Prostate gland (tissue), 2 donors: ENCODE measurements around the gene OR1L6. TPM values are rescaled to one million over a fixed set of nuclear protein-coding genes. Genes with fewer than 3 reads are reported as not detected.

ENCODE experiments used
- DNase-seq: peaks from one replicate; pipeline ENCODE4 v3.0.0-alpha.2; 2019; ENCODE audit warnings: low spot score
- H3K27ac ChIP-seq, 2 donors: fragments of 200-600 bp; sonication (generic); 2 replicates each; pipeline ENCODE4 v1.5.1; 2017 to 2019
- H3K27me3 ChIP-seq: fragments of 200-600 bp; sonication (generic); replicated peaks from 2 replicates; pipeline ENCODE4 v1.5.1; 2019; ENCODE audit not compliant: insufficient read depth
- H3K36me3 ChIP-seq, 2 donors: fragments of 200-600 bp; sonication (generic); 1 replicate in 1 of 2; 2 replicates in 1 of 2; pipeline versions ENCODE4 v1.5.1 to v1.8.1; 2017 to 2019
- H3K4me1 ChIP-seq: fragments of 200-600 bp; sonication (generic); replicated peaks from 2 replicates; pipeline ENCODE4 v1.5.1; 2019
- H3K4me3 ChIP-seq, 2 donors: fragments of 200-600 bp; sonication (generic); 2 replicates each; pipeline ENCODE4 v1.5.1; 2017 to 2019
- H3K9me3 ChIP-seq: fragments of 200-600 bp; sonication (generic); 2 replicates; pipeline ENCODE4 v1.5.1; 2017
- POLR2A ChIP-seq: fragments of 450-650 bp; IDR thresholded peaks from one replicate; pipeline ENCODE4 v1.6.1; 2016; ENCODE audit warnings: antibody characterized with exemption, mild to moderate bottlenecking
- POLR2AphosphoS5 ChIP-seq: sonication (generic); formaldehyde crosslinking; IDR thresholded peaks from one replicate; pipeline ENCODE4 v1.6.1; 2017; ENCODE audit warnings: antibody characterized with exemption
- WGBS: methylation state at CpG from one replicate; pipeline ENCODE4 v1.1.5; 2018; 5-methylcytosine and 5-hydroxymethylcytosine counted together
- intact Hi-C: fragments of 100-400 bp; cut with DNase I; formaldehyde crosslinking; loops from one replicate; pipeline ENCODE4 v1.14.2; 2022
- total RNA-seq, 2 donors: library from RNA; depleted of rRNA; stranded (reverse); fragments of >200 nt; gene quantifications; one replicate each; pipeline ENCODE4 v1.1.0, GENCODE V29; 2016
- TF ChIP-seq, protein P1 (sequence below), 4 experiments: fragments of 200-600 bp in 2 of 4; fragments of 450-650 bp in 2 of 4; sonication (generic) in 2 of 4; IDR thresholded peaks; 1 replicate in 3 of 4; 2 replicates in 1 of 4; pipeline ENCODE4 v1.5.1; 2016 to 2019; ENCODE audit warnings: antibody characterized with exemption in 4 of 4, mild to moderate bottlenecking in 2 of 4, moderate library complexity in 2 of 4

Gene OR1L6
- total RNA-seq, 2 donors from 2014 or later: not detected

DNA sequence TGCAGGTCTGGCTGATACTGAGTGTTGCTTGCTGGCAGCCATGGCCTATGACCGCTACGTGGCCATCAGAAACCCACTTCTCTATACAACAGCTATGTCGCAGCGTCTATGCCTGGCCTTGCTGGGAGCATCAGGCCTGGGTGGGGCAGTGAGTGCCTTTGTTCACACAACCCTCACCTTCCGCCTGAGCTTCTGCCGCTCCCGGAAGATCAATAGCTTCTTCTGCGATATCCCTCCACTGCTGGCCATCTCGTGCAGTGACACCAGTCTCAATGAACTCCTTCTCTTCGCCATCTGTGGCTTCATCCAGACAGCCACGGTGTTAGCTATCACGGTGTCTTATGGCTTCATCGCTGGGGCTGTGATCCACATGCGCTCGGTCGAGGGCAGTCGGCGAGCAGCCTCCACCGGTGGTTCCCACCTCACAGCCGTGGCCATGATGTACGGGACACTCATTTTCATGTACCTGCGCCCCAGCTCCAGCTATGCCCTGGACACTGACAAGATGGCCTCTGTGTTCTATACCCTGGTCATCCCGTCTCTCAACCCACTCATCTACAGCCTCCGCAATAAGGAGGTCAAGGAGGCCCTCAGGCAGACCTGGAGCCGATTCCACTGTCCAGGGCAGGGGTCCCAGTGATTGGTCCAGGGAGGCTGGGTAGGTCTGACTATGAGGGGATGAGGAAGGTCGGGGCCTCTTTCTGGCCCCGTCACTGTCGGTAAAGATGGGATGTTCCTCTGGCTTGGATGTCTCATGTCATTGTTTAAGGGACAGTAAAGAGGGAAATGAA, 47.3 kb downstream of the OR1L6 start:
- Histone ChIP-seq H3K36me3 (no peaks in the 10 kb centered on the region), H3K4me3 (no peak overlapping the region), H3K4me1 (no peaks in the 10 kb centered on the region), H3K27ac (no peak overlapping the region), H3K27me3 (no peaks in the 10 kb centered on the region), H3K9me3 (no peaks in the 10 kb centered on the region)
- TF ChIP-seq POLR2A (no peak), POLR2AphosphoS5 (no peak)
- TF ChIP-seq, protein P1, sequence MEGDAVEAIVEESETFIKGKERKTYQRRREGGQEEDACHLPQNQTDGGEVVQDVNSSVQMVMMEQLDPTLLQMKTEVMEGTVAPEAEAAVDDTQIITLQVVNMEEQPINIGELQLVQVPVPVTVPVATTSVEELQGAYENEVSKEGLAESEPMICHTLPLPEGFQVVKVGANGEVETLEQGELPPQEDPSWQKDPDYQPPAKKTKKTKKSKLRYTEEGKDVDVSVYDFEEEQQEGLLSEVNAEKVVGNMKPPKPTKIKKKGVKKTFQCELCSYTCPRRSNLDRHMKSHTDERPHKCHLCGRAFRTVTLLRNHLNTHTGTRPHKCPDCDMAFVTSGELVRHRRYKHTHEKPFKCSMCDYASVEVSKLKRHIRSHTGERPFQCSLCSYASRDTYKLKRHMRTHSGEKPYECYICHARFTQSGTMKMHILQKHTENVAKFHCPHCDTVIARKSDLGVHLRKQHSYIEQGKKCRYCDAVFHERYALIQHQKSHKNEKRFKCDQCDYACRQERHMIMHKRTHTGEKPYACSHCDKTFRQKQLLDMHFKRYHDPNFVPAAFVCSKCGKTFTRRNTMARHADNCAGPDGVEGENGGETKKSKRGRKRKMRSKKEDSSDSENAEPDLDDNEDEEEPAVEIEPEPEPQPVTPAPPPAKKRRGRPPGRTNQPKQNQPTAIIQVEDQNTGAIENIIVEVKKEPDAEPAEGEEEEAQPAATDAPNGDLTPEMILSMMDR (IDR thresholded peaks at IDR 0.05): no peak
- 96% methylated on average over 28 of the region's 28 CpGs for WGBS
- DNase-seq: no peak
- intact Hi-C loops: no loop called here

DNA sequence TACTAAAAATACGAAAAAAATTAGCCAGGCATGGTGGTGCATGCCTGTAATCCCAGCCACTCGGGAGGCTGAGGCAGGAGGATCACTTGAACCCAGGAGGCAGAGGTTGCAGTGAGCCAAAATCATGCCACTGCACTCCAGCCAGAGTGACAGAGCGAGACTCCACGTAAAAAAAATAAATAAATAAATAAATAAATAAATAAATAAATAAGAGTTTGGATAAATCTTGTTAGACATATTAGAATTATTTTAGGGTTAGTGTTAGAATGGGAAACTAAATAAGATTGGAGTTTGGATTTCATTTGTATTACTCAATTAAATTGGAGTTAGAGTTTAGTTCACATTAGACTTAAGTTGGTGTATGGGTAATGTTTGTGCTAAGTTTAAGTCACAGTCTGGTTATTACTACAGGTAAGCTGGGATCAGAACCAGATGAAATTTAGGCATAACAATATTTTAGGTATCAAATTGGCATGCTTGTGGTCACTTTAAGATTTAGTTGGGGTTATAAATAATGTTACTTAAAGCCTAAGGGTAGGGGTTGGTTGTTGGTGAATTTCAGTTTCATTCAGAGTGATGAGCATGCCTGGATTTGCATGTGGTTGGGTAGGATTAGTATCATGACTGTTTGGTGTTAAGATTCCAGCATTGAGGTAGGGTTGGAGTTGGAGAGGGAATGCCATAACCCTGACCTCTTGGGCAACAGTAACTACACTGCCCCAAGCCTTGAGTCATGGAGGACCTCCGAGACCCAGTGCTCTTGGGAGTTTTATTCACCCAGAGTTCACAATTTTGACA, 50.0 kb downstream of the OR1L6 start:
- WGBS: 92% methylated on average over 5 of the region's 5 CpGs
- no peaks in the 10 kb centered on the region for H3K36me3 ChIP-seq
- DNase-seq: no peak
- H3K27ac ChIP-seq: no peak overlapping the region
- intact Hi-C loops: no loop called here
- TF ChIP-seq, protein P1 (IDR thresholded peaks at IDR 0.05): no peak
- no peak for TF ChIP-seq POLR2AphosphoS5
- no peak for TF ChIP-seq POLR2A
- H3K9me3 ChIP-seq: no peaks in the 10 kb centered on the region
- no peaks in the 10 kb centered on the region for H3K4me1 ChIP-seq
- no peaks in the 10 kb centered on the region for H3K27me3 ChIP-seq
- H3K4me3 ChIP-seq: no peak overlapping the region

DNA sequence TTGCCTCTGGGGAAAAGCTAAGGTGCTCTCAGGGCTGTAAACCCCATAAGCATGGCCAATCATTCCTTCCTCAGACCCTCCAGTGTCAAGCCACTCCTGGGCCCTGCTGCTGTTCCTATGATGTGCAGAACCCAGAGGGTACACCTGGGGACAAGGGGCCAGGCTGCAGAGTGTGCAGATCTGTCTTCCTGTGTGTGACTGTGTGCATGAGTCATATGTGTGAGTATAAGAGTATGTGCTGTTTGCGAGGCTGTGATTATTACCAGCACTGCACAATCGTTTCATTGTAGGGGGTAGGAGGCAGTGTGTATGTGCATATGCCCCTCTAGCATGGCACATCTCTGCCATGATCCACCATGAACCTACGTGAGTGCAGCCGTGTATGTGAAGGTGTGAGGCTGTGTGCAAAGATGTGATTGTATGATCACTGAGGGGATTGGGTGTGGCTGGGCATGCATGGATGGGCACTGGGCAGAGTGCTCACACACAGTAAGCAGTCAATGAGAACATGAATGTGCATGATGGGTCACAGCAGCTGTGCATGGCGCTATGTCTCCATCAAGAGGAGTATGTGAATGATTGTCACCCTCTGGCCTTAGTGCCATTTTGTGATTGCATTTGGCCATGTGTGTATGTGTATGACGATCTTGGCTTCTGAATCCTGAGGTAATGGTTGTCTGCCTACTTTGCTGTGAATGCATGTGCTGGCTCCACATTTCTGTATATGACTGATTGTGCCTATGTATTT, 55.4 kb downstream of the OR1L6 start:
- Histone ChIP-seq H3K4me1 (no peaks in the 10 kb centered on the region), H3K4me3 (no peak overlapping the region), H3K9me3 (no peaks in the 10 kb centered on the region), H3K27ac (no peak overlapping the region), H3K27me3 (no peaks in the 10 kb centered on the region), H3K36me3 (no peaks in the 10 kb centered on the region)
- DNase-seq: no peak
- intact Hi-C loops: no loop called here
- WGBS: 82% methylated on average over 6 of the region's 6 CpGs
- TF ChIP-seq POLR2A: no peak
- TF ChIP-seq, protein P1 (IDR thresholded peaks at IDR 0.05): no peak
- TF ChIP-seq POLR2AphosphoS5: no peak

Other genes with a start within 250 kb of the OR1L6 start
- not detected for gene OR1J2, start 231.5 kb upstream of the OR1L6 start, total RNA-seq
- under 1 TPM; 0.23 to 0.91 TPM for gene OR1J4, start 223.2 kb upstream of the OR1L6 start, total RNA-seq
- not detected for gene OR1N1, start 215.0 kb upstream of the OR1L6 start, total RNA-seq
- gene OR1N2, start 189.2 kb upstream of the OR1L6 start, total RNA-seq: not detected
- under 1 TPM in 1 of 2 donors, not detected in 1; 0.14 TPM for gene OR1L8, start 158.9 kb upstream of the OR1L6 start, total RNA-seq
- not detected for gene OR1Q1, start 127.6 kb upstream of the OR1L6 start, total RNA-seq
- gene OR1B1, start 84.7 kb upstream of the OR1L6 start, total RNA-seq: not detected
- gene OR1L1, start 80.6 kb upstream of the OR1L6 start, total RNA-seq: not detected
- not detected for gene OR1L3, start 67.2 kb upstream of the OR1L6 start, total RNA-seq
- under 1 TPM in 1 of 2 donors, not detected in 1; 0.68 TPM for gene OR1L4, start 18.3 kb upstream of the OR1L6 start, total RNA-seq
- not detected for gene OR5C1, start 46.6 kb downstream of the OR1L6 start, total RNA-seq
- not detected for gene OR1K1, start 57.8 kb downstream of the OR1L6 start, total RNA-seq
- 10 to 100 TPM; 13.9 to 21.9 TPM for gene PDCL, start 86.3 kb downstream of the OR1L6 start, total RNA-seq
- 10 to 100 TPM; 25.8 to 47.9 TPM for gene RC3H2, start 163.1 kb downstream of the OR1L6 start, total RNA-seq
- gene ZBTB6, start 171.0 kb downstream of the OR1L6 start, total RNA-seq: 10 to 100 TPM in 1 of 2 donors, 1 to 10 TPM in 1; 6.5 to 10.3 TPM
- 10 to 100 TPM in 1 of 2 donors, 1 to 10 TPM in 1; 5.6 to 10.5 TPM for gene ZBTB26, start 189.2 kb downstream of the OR1L6 start, total RNA-seq
- 100 to 1,000 TPM in 1 of 2 donors, 10 to 100 TPM in 1; 59.8 to 104 TPM for gene RABGAP1, start 198.7 kb downstream of the OR1L6 start, total RNA-seq